C1 segment of cervical spinal cord (tissue), 14 donors: ENCODE results near the gene NRAP.

ENCODE experiments used
- DNase-seq, 14 donors: peaks; one replicate each; lab custom pipeline; 2025; lab: John Stamatoyannopoulos, UW

The NRAP gene

DNA sequence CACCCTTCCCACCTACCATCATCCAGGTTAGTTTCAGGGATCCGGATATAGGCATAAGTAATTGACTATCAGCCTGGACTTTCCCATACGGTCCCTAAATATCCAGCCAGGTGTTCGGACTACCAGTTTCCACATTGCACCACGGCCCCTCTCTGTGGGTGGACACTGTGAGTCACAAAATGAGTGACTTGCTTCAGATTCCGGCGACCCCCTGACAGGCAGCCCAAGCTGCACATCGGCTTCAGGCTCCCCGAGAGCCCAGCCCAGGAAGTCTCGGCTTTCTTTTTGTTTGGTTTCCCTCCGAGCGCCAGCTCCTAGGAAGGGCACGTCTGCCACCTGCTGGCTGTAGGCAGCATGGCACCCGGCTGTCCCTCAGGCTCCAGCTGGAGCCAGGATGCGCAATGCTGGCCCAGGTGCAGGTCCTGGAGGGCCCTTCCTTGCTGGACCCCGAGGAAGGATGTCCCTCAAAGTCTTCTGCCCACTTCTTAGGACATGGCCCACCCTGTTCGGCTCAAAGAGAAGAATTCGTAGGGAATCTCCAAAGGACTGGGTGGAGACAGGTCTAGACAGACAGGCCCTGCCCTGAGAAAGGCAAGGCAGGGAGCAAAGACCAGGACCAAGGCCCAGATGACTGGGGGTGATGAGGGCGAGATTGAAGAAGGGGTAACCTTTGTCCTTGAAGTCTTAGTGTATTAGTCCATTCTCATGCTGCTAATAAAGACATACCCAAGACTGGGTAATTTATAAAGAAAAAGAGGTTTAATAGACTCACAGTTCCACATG, 100.3 kb downstream of the NRAP start:
- peak in 10 of 14 donors; percentile 5 to 67 (median 32) for DNase-seq

GRCh38 chr10:113562704-113563103, 101.1 kb downstream of the NRAP start:
- no peak for DNase-seq

DNA sequence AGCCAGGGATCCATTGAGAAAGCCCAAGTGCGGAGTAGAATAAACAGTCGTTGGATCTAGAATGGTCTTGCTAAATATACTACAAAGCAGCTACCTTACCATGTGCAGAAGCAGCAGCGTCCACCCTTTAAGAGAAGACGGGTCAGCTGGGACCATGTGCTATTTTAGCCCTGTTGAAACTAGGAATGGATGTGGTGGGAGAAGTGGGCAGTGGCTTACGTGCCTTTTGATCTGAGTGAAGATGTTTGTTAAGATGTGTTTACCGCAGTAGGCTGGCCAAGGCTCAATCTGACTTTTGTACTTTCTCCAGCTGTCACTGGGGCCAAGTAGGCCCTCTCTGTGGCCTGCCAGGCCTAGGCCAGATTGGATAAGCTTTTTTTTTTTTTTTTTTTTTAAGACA, 101.8 kb downstream of the NRAP start:
- DNase-seq, result no peak

GRCh38 chr10:113561214-113561613, 102.6 kb downstream of the NRAP start:
- no peak for DNase-seq

DNA sequence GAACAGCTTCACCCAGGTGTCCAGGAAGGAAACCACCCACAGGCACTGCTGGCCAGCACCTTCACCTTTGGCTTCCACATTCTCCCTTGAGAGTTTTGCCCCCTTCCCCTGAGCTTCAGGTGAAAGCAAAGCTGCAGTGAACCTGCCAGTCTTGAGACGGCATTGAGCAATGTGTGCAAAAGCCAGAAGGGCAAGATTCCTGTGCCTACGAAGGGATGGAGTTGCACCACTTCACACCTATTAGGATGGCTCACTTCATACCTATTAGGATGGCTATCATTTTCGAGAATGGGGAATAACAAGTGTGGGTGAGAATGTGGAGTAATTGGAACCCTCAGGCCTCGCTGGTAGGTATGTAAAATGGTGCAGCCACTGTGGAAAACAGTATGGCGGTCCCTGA, 103.8 kb downstream of the NRAP start:
- DNase-seq, result no peak

- no peak for DNase-seq
Measured at GRCh38 chr10:113557903-113558321, 105.9 kb downstream of the NRAP start.

- no peak for DNase-seq
Measured at GRCh38 chr10:113557424-113557862, 106.4 kb downstream of the NRAP start.

DNA sequence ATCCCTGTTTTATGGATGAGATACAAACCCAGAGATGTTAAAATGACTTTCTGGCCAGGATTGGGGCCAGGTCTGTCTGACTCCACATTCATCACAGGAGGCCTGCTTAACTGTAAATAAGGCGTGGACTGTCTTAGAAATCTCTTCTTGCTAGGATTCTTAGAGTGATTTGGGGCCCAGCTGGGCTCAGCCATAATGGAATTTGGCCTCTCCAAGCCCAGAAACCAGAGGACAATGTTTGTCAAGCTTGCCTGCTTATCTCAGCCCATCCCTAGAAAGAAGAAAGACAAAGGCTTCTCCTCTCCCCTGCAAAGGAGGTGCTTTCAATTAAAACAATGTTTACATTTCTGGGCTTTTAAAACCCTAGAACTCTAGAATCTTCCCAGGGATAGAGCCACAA, 108.1 kb downstream of the NRAP start:
- no peak for DNase-seq

DNA sequence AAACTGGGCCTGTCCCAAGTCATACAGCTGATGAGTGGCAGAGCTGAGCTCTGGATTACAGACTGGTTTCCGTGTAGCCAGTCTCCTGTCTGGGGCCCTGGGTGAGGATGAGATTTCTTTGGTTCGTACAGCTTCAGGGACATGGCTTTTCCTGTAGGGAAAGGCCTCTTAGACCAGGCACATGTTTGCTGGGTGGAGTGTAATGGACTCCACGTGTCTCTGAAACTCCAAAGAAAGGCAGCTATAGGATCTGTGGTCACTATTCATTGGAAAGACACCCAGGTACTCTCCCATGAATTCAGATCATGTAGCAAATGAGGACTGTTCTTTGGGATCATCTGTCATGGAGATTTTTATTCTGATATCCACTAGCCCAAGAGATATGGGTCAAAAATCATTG, 108.6 kb downstream of the NRAP start:
- no peak for DNase-seq

DNA sequence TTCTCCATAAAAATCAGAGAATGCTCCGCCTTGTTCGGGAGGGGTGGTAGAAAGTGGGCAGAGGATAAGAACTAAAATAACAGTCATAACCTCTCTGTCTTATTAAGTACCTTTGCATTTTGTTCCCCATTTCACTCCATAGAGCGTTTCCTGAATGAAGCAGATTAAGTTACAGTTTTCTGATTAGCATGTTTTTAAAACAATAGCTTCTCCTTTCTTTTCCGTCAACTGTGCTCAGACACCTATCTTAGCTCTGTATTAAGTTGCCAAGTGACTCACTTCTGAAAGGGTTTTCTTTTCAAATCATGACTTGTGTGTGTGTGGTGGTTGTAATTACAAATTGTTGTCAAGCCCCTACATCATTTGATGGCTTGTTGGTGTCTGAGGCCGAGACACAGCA, 109.6 kb downstream of the NRAP start:
- DNase-seq, result no peak

- DNase-seq, result no peak
Measured at GRCh38 chr10:113553149-113553548, 110.7 kb downstream of the NRAP start.

DNA sequence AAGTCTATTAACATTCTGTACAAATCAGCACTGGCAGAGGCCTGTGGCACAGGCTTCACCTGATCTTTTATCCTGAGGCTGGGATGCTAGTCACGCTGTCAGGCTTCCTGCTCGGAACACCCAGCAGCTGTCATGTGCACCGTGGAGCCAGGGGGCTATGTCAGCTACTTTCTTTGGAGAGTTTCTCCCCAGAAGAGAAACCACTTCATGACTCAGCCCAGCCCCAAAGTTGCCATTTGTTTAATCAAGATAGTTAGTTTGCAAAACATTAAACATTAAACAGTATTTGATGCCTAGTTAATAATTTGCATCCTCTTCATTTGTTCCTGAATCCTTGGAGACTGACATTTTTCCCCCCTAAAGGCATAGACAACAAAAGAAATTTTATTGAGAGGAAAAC, 111.1 kb downstream of the NRAP start, which contains the start of gene HABP2:
TSS of gene HABP2 (plus strand) at position 353 of the 400 bp plus-strand sequence. CDS start 69 bp downstream, outside the sequence.
- no peak for DNase-seq

DNA sequence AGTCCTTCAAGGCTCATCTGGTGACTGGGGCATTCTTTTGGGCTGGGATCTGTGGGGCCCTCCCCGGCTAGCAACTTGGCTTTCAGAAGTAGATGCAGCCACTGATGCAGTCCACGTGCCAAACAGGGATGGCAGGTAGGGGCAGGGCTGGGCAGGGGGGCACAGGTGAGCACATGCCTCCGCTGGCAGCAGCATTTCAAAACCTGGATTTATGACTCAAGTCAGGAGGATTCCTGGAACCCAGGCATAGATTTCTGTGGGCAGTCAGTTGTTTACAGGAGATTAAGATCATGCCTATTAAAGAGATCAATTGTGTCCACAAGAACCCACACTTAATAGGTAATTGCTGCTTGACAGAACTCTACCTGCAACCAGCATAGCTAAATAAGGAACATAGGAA, 111.8 kb downstream of the NRAP start:
- no peak for DNase-seq

- no peak for DNase-seq
Measured at GRCh38 chr10:113550365-113550764, 113.5 kb downstream of the NRAP start.

GRCh38 chr10:113549856-113550255, 114.0 kb downstream of the NRAP start:
- no peak for DNase-seq

GRCh38 chr10:113547426-113547825, 116.4 kb downstream of the NRAP start:
- no peak for DNase-seq

GRCh38 chr10:113544392-113544791, 119.4 kb downstream of the NRAP start:
- DNase-seq, result no peak

DNA sequence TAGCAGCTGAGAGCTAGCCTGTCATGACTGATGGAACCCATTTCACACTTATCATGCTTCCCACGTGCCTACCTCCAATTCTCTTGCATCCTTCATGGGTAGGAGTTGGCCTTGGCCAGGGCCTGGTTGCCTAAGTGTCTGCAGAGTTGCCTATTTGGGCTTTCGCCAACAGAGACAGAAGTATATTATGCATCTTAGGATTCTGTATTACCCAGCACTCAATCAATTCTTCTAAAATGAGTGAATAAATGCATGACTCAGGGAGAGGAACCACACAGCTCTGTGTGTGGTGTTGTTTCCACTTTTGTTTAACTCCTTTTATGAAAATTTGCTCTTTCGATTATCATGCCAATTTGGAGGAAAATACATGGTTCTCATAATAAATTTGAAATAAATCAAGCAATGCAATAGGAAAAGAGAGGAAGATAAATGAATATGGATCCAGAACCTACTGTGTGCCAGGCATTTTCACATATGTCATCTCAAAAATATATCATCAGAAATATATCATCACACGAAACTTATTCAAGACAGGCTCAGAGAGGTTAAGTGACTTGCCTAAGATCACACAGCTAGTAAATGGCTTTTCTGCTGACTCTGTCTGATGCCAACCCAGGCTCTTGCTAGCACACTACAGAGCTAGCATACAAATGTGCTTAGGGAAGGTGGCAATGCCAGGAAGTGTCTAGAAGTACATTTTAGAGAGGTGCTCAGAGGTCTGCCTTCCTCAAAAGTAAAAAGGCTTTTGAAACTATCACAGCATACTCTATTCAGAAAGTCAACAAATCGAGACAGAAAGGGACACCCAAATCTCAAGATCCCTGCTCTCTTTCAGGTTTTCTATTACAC, 120.5 kb downstream of the NRAP start:
- DNase-seq, result no peak

DNA sequence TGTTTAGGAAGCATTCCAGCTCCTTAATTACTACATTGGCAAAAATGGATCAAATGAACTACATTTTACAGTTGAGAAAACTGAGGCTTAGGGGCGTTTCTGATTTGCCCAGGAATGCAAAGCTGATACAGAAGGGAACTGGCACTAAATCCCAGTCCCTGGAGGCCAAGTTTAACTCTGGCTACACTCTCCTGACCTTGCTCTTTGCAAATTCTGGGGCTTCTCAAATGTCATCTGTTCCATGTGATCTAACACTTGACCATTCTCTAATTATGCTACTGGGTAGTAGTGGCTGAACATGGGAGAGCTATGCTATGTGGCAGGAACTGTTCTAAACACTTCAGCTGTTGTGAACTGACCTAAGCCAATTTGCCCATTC, 122.3 kb downstream of the NRAP start:
- DNase-seq, result no peak

DNA sequence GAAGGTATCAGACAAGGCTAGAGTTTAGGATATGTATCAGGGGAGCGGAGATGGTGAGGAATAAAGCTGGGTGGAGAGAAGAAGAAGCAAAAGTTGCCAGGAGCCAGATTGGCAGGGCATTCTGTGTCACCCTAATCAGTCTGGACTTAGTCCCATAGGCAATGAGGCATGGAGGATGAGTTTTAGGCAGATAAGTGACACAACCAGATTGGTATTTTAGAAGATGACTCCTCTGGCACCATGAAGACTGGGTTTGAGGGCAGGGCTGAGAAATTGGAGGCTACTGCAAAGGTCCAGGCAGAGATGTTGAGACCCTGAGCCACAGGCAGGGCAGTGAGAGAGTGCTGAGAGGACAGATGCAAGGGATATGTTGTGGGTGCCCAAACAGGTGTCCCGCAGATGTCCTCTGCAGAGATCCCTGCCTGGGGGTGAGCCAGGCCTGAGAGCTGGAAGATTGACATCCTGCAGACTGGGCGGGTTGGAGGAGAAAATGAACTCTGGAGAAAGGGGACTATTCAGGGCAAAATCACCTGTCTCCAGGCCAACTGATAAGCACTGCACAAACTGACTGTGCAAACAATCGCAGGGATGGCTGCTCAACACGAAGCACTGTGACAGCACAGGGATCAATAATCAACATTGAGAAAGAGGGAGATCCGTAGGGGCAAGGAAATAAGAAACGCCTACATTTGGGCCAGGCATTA, 122.8 kb downstream of the NRAP start:
- no peak for DNase-seq

DNA sequence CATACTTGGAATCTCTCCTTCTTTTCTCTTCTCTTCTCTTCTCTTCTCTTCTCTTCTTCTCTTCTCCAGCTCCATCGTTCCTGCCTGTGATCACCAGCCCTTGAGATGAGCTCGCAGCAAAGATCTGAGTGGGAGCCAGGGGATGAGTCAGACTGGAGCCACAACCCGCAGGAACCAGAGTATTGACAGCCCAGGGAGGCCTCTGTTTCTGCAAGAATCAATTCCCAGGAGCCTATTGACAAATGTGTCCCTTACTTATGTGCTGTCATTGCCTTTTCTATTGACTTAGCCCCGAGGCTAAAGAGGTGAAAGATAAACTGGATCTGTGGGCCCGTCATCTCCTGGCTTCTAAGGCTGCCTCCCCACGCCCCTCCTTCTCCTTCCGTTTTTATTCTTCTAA, 124.1 kb downstream of the NRAP start:
- no peak for DNase-seq
